Activated T-helper 1 cell treated with anti-CD3 and anti-CD28 coated beads, Interleukin-12 subunit alpha, Interleukin-12 subunit beta, Interleukin-2, Interleukin-4 antibody, amounts not matched to agents 30 ng/mL and 10 ng/mL and 1 ng/mL, durations not matched to agents 14 hours and 24 hours and 36 hours (primary cell): ENCODE results near the gene SLC2A14. TPM values are rescaled to one million over a fixed set of nuclear protein-coding genes. Genes with fewer than 3 reads are reported as not detected.
A peak's percentile ranks its signal among the peaks of the same experiment; 100 is the strongest.
"Not testable (repeated sequence)": the region's sequence is repeated elsewhere in the genome, so short reads cannot be mapped to it uniquely, and the experiment has no call there.

Experiments used
- DNase-seq: peaks from one replicate; pipeline ENCODE4 v3.0.0; 2021; ENCODE audit warnings: low spot score
- H3K27ac Mint-ChIP-seq: one replicate; pipeline ENCODE4 v1.8.0; 2021; ENCODE audit warnings: mild to moderate bottlenecking, mixed read lengths
- H3K27me3 Mint-ChIP-seq: one replicate; pipeline ENCODE4 v1.8.0; 2022; ENCODE audit warnings: mild to moderate bottlenecking, moderate library complexity, mixed read lengths; ENCODE audit not compliant: insufficient read depth
- H3K36me3 Mint-ChIP-seq: one replicate; pipeline ENCODE4 v1.8.0; 2021; ENCODE audit warnings: low read depth, mixed read lengths
- H3K4me1 Mint-ChIP-seq: one replicate; pipeline ENCODE4 v1.8.0; 2021; ENCODE audit warnings: low read depth, mixed read lengths
- H3K4me3 Mint-ChIP-seq: one replicate; pipeline ENCODE4 v1.8.0; 2021; ENCODE audit warnings: mild to moderate bottlenecking, moderate library complexity, mixed read lengths
- H3K9me3 Mint-ChIP-seq: one replicate; pipeline ENCODE4 v1.8.0; 2021; ENCODE audit warnings: mixed read lengths
- intact Hi-C: fragments of 100-400 bp; cut with micrococcal nuclease; formaldehyde crosslinking; loops from one replicate; pipeline ENCODE4 v1.15.1; 2024
- total RNA-seq: library from RNA; stranded (reverse); gene quantifications from 2 replicates; pipeline ENCODE4 v1.2.3, GENCODE V29; 2022

Gene SLC2A14
- total RNA-seq, 1 donor from 2014 or later = 0.10 TPM

DNA sequence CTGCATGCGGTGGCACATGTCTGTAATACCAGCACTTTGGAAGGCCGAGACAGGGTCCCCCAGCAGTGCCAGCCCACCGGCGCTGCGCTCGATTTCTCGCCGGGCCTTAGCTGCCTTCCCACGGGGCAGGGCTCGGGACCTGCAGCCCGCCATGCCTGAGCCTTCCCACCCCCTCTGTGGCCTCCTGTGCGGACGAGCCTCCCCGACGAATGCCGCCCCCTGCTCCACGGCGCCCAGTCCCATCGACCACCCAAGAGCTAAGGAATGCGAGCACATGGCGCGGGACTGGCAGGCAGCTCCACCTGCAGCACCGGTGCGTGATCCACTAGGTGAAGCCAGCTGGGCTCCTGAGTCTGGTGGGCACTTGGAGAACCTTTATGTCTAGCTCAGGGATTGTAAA, 10.4 kb downstream of the SLC2A14 start:
- not testable (repeated sequence) for DNase-seq, H3K27ac Mint-ChIP-seq, H3K4me3 Mint-ChIP-seq, H3K27me3 Mint-ChIP-seq, H3K36me3 Mint-ChIP-seq, H3K9me3 Mint-ChIP-seq
- peaks cover 21% of the 10 kb centered on the region for H3K4me1 Mint-ChIP-seq
- intact Hi-C loops = loop anchor here (10.0 kb wide), 1 partner anchor 372 kb away; no protein-coding TSS in a partner anchor

DNA sequence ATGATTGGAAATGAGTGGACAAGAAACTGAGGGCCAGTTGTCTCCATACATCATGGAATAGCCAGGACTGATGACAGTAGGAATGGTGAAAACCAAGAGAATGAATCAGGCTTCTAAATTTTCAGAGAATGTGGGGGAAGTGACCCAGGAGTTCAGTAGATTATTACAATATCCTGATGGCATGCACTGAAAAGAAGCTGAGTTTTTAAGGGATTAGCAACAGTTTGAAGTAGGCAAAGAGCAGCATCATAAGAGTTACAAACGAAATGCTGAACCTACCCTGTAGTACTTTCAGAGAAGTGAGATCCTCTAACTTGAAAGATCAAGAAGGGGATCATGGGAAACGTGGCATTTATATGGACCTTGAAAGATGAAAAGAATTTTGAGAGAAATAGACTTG, 13.2 kb downstream of the SLC2A14 start:
- no peak for DNase-seq
- Mint-ChIP-seq H3K9me3 (no peaks in the 10 kb centered on the region), H3K27me3 (peaks cover 9% of the 10 kb centered on the region), H3K4me3 (no peak overlapping the region), H3K36me3 (no peaks in the 10 kb centered on the region), H3K27ac (no peak overlapping the region), H3K4me1 (peaks cover 21% of the 10 kb centered on the region)
- intact Hi-C loops = no loop called here

DNA sequence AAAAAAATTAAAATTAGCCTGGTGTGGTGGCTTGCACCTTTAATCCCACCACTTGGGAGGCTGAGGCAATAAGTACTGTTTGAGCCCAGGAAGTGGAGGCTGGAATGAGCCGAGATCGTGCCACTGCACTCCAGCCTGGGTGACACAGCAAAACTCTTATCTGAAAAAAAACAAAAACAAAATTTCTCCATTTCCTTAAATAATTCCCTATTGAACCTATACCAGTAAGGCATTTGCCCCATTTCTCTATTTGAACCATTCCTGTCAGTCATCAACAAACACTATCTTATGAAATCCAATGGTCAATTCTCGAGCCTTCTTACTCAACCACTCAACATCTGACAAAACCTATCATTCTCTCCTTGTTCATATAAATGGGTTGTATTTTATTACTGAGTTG, 14.7 kb downstream of the SLC2A14 start:
- intact Hi-C loops = no loop called here
- Mint-ChIP-seq H3K36me3 (no peaks in the 10 kb centered on the region), H3K4me3 (no peak overlapping the region), H3K27ac (no peak overlapping the region), H3K4me1 (peaks cover 18% of the 10 kb centered on the region), H3K27me3 (peaks cover 12% of the 10 kb centered on the region), H3K9me3 (no peaks in the 10 kb centered on the region)
- DNase-seq = no peak

DNA sequence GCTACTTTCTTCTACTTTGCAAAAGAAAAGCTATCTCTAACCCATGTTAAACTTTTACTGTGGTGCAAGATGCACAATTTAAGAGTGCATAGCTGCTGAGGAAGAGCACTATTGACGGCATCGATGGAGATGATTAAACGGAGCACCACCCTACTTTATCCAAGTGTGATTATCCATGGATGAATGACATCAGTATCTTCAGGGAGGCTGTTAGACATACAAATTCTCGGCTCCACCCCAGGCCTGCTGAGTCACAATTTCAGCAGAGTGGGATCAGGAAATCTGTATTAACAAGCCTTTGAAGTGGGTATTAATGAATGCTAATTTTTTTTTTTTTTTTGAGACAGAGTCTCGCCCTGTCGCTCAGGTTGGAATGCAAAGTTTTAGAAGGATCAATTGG, 16.2 kb downstream of the SLC2A14 start:
- peaks cover 14% of the 10 kb centered on the region for H3K4me1 Mint-ChIP-seq
- H3K4me3 Mint-ChIP-seq = no peak overlapping the region
- H3K27ac Mint-ChIP-seq = no peak overlapping the region
- no peaks in the 10 kb centered on the region for H3K36me3 Mint-ChIP-seq
- DNase-seq = no peak
- no peaks in the 10 kb centered on the region for H3K9me3 Mint-ChIP-seq
- H3K27me3 Mint-ChIP-seq = peaks cover 17% of the 10 kb centered on the region
- intact Hi-C loops = no loop called here

DNA sequence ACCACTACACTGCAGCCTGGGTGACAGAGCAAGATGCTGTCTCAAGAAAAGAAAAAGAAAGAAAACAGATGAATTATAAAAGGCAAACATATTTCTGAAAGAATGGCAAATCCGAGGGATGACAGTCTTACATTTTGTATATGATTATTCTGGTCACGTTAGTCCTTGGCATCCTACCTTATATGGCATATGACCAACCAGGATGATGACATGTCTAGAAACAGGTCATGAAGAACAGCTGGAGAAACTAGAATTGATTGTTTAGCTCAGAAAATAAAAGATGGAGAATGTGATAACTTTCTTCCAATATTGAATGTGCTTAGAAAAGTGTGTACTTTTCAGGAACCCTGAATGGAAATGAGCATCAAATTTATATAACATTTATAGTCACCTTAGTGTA, 19.2 kb downstream of the SLC2A14 start:
- no peaks in the 10 kb centered on the region for H3K9me3 Mint-ChIP-seq
- H3K36me3 Mint-ChIP-seq = no peaks in the 10 kb centered on the region
- H3K27me3 Mint-ChIP-seq = peaks cover 16% of the 10 kb centered on the region
- no peak overlapping the region for H3K4me3 Mint-ChIP-seq
- intact Hi-C loops = no loop called here
- no peak overlapping the region for H3K27ac Mint-ChIP-seq
- DNase-seq = no peak
- H3K4me1 Mint-ChIP-seq = no peaks in the 10 kb centered on the region

DNA sequence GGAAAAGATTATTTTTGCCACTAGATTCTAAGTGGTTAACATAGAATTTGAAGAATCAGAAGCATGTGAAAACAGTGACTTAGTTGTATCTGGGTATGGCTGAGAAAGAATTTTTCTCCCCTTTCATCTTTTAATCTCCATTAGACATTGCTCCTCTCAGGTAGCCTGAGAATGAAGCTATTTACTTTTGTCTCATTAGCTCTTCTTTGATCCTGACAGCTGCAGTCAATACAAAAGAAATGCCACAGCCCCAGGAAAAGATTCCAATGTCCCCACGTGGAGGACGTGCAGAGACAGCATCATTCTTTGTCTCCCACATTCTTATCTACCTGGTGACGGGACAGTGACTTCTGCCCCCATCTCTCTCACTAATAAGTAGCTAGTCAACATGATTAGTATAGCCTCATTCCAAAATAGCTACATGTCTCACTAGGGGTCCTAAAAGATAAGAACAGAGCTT, 21.1 kb downstream of the SLC2A14 start:
- intact Hi-C loops, H3K4me1 Mint-ChIP-seq, H3K9me3 Mint-ChIP-seq, H3K36me3 Mint-ChIP-seq, H3K4me3 Mint-ChIP-seq, DNase-seq, H3K27ac Mint-ChIP-seq: not testable (repeated sequence)
- H3K27me3 Mint-ChIP-seq = peaks cover 17% of the 10 kb centered on the region

DNA sequence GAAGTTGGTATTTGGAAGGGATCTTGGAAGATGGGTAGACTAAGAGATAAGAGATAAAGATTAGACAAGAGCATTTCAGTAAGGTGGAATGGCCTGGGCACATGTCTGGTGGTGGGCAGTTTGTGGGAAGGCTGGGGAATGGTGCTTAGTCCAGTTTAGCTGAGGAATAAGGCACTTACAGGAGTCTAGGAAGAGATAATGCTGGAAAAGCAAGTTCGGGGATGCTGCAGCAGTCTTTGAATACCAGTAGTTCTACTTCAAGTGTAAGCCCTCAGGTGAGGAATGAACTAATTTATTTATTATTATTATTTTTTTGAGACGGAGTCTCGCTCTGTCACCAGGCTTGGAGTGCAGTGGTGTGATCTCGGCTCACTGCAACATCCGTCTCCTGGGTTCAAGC, 22.6 kb downstream of the SLC2A14 start:
- peaks cover 17% of the 10 kb centered on the region for H3K27me3 Mint-ChIP-seq
- H3K4me1 Mint-ChIP-seq, H3K27ac Mint-ChIP-seq, intact Hi-C loops, DNase-seq, H3K9me3 Mint-ChIP-seq, H3K36me3 Mint-ChIP-seq, H3K4me3 Mint-ChIP-seq: not testable (repeated sequence)

DNA sequence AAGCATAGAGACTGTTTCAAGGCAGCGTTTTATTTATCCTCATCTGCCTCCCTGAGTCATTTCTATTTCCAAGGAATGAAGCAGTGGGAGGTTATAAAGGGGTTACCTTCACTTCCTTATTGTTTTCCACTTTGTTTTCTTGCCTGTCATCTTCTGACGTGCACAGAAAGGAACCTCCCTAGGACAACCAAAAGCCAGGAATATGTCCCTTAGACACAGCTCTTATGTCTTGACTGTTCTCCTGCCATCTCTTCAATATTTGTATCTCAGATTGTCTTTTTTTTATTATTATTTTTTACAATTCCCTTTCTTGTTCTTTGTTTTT, 24.7 kb downstream of the SLC2A14 start:
- Mint-ChIP-seq H3K4me1 (peaks cover 12% of the 10 kb centered on the region), H3K27me3 (peaks cover 18% of the 10 kb centered on the region)
- H3K4me3 Mint-ChIP-seq, H3K27ac Mint-ChIP-seq, DNase-seq, H3K36me3 Mint-ChIP-seq, H3K9me3 Mint-ChIP-seq, intact Hi-C loops: not testable (repeated sequence)

DNA sequence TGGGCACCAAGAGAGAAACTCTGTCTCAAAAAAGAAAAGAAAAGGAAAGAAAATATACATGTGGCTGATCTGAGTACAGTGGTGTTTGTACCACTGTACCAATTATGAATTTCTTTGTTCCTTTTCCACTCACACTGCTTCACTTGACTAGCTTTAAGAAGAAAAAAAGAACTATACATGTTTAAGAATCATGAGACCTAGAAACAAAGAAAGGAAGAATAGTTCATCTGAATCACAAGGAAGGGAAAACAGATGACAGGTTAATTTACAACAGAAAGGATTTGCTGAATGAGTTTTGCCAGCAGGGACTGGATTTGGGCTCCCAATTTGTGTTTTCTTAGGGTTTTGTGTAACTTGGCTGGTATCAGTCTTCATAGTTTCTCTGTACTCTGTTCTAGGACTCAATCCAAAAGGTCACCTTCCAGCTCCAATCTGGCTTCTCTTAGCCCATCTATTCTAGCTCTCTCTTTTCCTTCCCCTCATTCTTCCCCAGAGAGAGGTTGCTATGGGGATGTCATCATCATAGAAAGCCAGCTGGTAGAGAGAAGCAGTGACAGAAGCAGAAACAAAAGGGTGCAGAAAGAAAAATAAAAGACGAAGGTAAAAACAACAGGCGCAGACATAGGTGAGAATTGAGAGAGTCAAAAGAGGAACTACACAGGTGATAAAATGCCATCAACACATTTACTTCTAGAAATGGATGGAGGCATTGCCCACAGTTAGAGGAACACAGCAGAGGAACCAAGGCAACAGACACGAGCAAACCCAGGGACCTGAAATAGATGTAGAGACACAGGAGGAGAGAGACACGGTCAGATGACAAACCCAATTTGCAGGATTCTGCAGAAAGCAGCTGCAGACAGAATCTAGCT, 25.3 kb downstream of the SLC2A14 start:
- H3K36me3 Mint-ChIP-seq, DNase-seq, H3K9me3 Mint-ChIP-seq, H3K4me3 Mint-ChIP-seq, H3K27ac Mint-ChIP-seq, intact Hi-C loops: not testable (repeated sequence)
- Mint-ChIP-seq H3K4me1 (peaks cover 12% of the 10 kb centered on the region), H3K27me3 (peaks cover 12% of the 10 kb centered on the region)

DNA sequence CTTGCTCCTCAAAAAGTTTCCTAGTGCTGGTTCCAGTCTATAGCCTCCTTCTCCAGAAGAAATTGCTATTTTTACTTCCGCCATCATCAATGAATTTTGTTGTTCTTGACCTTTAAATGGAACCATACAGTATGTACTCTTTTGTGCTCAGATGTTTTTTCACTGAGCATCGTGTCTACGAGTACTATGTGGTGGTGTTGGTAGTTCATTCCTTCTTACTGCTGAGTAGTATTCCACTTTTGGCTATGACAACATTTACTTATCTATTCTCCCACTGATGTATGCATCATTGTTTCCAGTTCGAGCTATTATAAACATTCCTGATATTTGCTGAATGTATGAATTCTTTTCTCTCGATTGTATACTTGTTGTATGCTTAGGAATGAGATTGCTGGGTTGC, 28.6 kb downstream of the SLC2A14 start:
- Mint-ChIP-seq H3K9me3 (no peaks in the 10 kb centered on the region), H3K27me3 (peaks cover 5% of the 10 kb centered on the region), H3K4me1 (peaks cover 12% of the 10 kb centered on the region), H3K4me3 (no peak overlapping the region), H3K36me3 (no peaks in the 10 kb centered on the region), H3K27ac (no peak overlapping the region)
- DNase-seq = no peak
- intact Hi-C loops = no loop called here

DNA sequence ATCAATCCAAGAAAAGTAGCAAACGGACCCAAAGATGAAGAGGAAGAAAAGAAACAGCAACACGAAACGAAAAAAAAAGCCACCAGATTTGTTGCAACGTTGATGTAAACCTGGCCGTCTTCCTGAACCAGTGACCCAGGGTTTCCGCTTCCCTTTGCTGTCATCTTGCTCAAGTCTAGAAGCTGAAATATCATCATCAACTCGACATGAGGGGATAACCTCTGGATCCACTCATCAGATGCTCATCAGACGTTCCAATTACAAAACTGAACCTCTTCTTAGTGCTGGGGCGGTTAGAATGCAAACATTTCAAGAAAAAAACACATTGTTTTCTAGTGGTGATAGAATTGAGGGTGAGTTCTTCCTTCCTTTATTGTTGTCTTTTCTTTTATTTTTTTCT, 29.1 kb downstream of the SLC2A14 start:
- H3K36me3 Mint-ChIP-seq, H3K27me3 Mint-ChIP-seq, DNase-seq, H3K4me3 Mint-ChIP-seq, H3K9me3 Mint-ChIP-seq, intact Hi-C loops: not testable (repeated sequence)
- H3K27ac Mint-ChIP-seq = peak overlapping the region; percentile 75
- peaks cover 12% of the 10 kb centered on the region for H3K4me1 Mint-ChIP-seq

DNA sequence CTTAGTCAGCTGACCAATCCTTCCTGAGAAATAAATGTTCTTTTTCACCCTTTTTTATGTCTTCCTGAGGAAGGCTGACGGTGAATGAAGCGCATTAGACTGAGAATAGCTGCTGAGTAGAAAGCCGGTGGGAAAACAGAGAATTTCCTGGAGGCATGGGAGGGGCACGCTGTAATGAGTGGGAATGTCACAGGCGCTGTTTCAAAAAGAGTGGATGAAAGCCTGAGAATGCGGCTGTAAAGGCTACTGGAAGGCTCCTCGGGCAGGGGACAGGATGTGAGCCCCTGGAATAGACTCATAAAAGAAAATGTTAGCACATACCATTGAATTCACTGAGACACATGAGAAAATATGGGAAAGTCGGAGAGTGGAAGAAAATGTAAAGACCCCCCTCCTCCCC, 29.6 kb downstream of the SLC2A14 start:
- Mint-ChIP-seq H3K4me1 (peaks cover 12% of the 10 kb centered on the region), H3K27ac (peak overlapping the region; percentile 71)
- intact Hi-C loops, H3K36me3 Mint-ChIP-seq, H3K4me3 Mint-ChIP-seq, H3K27me3 Mint-ChIP-seq, H3K9me3 Mint-ChIP-seq, DNase-seq: not testable (repeated sequence)

DNA sequence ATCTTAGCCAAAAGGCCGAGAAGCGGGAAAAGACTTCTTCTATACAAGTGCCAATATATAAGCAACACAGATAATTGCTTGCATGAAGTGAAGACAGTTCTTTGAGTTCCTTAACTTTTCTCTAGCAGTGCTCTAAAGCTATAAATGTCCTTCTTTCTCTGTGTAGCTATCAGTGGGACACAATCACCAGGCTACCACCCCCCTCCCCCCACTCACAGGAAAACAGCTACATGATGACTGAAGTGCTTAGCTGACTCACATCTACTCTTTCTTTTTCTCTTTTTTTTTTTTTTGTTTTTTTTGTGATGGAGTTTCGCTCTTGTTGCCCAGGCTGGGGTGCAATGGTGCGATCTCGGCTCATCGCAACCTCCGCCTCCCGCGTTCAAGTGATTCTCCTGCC, 30.3 kb downstream of the SLC2A14 start:
- H3K4me3 Mint-ChIP-seq, intact Hi-C loops, H3K36me3 Mint-ChIP-seq, H3K27me3 Mint-ChIP-seq, DNase-seq, H3K9me3 Mint-ChIP-seq, H3K4me1 Mint-ChIP-seq, H3K27ac Mint-ChIP-seq: not testable (repeated sequence)

DNA sequence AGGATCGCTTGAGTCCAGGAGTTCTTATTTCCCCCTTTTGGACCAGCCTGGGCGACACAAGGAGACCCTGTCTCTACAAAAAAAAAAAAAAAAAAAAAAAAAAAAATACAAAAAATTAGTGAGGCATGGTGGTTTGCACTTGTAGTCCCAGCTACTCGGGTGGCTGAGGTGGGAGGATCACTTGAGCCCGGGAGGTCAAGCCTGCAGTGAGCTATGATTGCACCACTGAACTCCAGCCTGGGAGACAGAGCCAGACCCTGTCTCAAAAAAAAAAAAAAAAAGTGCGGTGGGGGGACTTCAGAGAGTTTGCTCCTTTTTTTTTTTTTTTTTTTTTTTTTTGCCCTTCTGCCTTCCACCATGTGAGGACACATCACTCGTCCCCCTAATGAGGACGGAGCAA, 32.9 kb downstream of the SLC2A14 start:
- H3K36me3 Mint-ChIP-seq, H3K9me3 Mint-ChIP-seq, H3K27me3 Mint-ChIP-seq, H3K27ac Mint-ChIP-seq, H3K4me3 Mint-ChIP-seq, DNase-seq, H3K4me1 Mint-ChIP-seq, intact Hi-C loops: not testable (repeated sequence)
